Body of pancreas (tissue), 4 donors: ENCODE results near the gene KCNQ5.

Experiments used
- CTCF ChIP-seq, 7 experiments: fragments of 450-650 bp in 4 of 7; fragments of 200-600 bp in 3 of 7; sonication (generic) in 3 of 7; IDR thresholded peaks; one replicate each; pipeline ENCODE4 v1.5.1; 2016 to 2019; ENCODE audit warnings: antibody characterized with exemption in 7 of 7
- POLR2A ChIP-seq, 3 donors: fragments of 450-650 bp; IDR thresholded peaks; one replicate each; pipeline ENCODE4 v1.6.1; 2016; ENCODE audit warnings: antibody characterized with exemption in 3 of 3, mild to moderate bottlenecking in 2 of 3

- TF ChIP-seq POLR2A (IDR thresholded peaks at IDR 0.05) (no peak), CTCF (IDR thresholded peaks at IDR 0.05) (no peak)
Observed at GRCh38 chr6:72643214-72643613, 21.4 kb downstream of the KCNQ5 start.
